ENCODE measurements around the gene SLIT3.

SLIT3 gene

DNA sequence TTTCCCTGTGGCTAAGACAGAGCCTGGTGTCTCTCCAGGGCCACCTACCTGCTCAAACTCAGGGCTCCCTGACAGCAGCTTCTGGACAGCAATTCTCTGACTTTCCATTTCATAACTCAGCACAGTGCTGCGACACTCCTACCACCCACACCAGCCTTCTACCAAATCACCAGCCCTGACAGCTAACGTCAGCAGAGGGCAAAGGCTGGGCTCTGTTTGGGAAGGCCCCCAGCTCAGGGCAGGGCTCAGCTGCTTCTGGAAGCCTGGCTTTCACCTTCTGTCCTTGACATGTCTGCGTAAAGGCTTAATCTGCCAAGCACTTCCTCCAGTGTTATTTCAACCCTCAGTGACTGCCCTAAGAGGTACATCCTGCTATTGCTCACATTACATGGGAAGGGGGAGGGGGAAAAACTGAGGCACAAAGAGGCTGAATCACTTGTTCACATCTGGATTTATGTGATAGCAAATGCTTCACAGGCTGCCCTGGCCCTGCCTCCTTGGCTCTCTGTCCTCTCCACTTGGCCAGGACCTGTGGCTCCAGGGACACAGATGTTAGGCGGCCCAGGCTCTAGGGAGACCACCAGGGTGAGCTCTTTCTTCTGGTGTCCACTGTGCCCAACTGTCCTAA is 619.3 kb downstream of the SLIT3 start:
- no peak for DNase-seq

DNA sequence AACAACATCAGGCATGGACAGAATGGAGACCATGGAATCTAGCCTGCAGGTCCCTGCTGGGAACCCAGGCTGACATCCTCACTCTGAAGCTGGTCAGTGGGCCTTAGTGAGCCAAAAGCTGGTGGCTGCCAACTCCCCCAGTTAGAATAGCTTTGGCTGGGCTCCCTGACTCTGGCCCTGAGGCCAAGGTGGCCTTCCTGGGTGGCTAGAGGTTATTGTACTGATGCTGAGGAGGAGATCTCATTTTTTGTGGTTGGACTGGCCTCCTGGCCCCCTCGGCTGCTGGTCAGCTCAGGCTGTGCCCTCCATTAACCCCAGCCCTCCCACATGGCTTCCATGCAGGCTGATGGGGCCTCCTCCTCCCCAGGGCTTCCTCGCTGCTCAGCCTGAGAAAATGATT is 620.5 kb downstream of the SLIT3 start:
- DNase-seq = no peak

DNA sequence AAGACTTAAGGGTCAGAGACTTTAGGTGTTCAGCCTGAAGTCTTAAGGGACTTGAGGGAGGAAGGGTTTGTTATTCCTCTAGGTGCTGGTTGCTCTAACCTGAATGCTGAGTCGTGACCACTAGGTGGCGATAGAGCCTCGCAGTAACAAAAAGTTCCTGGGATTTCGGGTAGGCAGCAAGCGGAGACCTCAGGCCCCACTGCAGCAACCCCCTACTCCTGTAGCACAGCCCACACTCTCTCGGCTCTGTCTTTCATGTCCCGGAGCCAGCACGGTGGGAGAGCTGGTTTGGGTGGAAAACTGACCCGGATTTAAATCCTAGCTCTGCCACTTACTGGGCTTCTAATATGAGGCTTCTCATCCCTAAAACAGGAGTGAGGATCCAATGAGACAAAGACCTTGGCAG is 621.4 kb downstream of the SLIT3 start:
- DNase-seq = peak; percentile 61

DNA sequence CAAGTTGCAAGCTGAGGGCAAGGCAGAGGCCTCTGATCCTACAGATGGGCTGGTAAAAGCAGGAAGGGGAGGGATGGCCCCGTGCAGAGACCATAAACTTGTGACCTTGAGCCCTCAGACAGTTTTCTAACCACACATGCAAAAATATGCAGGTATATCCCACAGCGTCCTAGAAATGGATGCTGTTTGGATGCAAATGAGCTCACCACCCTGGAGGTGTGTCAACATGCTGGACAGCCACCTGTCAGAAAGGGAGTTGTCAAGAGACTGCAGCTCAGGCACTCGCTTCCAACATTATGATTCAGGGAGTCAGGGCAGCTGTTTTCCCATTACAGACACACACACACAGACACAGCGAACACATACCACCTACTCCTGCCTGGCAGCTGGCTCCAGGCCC is 624.4 kb downstream of the SLIT3 start:
- DNase-seq = no peak

DNA sequence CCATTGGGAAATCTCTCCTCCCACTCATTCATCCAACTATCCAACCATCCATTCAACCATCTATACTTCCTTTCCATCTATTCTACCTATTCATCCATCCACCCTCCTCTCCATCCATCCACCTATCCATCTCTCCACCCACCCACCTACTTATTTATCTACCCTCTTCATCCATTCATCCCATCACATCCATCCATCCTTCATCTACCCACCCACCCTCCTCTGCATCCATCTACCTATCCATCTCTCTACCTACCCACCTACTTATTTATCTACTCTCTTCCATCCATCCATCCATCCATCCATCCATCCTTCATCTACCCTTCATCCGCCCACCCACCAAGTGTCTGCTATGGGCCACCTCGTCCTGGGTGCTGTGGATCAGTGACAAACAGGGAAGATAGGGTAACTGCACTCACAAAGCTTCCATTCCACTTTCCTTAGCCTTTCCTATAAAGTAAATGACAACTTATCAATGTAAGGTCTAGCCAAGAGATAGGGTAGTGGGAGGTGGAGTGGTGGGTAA is 625.0 kb downstream of the SLIT3 start:
- no peak for DNase-seq

DNA sequence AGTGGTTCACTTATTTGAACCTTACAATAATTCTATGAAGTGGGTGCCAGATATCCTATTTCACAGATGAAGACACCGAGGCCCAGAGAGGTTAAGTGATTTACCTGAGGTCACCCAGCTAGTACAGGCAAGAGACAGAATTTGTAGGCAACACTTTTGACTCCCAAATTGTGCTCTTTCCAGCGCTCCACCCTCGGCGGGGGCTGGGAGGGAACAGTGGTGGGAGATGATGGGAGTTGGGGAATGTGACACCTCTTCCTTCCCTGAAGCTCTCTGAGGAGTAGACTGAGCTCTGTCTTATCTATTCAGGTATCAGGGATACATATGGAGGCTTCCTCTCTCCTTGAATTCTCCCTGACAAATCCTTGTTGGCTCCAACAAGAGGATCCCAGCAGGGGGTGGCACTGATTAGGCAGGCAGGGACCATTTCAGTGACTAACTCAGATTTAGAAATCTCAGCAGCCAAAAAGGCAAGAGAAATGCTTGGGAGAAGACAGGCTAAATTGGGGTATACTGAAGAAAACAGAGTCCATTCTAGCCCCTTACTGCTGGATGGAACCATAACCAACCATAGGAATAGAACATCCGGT is 626.0 kb downstream of the SLIT3 start:
- no peak for DNase-seq

DNA sequence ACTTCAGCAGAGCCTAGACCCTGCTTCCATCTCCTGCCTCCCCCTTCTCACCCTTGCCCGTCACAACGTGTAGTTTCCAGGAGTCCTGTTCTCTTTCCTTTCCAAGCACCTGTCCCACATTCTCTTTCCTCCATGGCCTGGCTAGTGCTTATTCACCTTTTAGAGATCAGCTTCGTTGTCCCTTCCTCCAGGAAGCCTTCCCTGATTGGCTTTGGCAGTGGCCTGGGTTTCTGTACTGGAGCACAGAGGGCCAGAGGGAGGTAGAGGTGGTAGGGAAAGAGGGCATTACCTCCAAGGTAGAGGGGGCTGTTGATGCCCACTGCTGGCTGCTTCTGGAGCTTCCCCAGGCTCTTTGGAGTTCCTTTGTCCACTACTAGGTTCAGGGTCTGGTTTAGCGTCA is 628.1 kb downstream of the SLIT3 start:
- DNase-seq = no peak

DNA sequence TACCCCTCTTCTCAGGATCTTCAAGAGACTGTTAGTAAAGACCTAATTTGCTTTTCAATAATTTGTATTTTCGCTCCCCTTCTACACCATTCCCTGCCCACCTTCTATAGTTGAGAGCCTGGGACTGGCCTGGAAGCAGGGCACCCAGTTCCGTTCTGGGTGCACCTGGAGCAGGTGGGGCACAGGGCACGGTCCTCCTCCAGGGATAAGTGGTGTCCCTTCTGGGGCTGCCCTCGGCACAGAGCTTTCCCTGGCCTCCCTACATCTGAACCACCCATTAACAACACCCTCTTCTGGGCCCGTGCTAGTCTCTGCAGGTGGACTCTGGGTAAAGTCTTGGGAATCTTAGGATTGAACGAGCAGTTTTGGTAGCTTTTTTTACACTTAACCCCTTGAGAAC is 628.9 kb downstream of the SLIT3 start:
- DNase-seq = no peak

DNA sequence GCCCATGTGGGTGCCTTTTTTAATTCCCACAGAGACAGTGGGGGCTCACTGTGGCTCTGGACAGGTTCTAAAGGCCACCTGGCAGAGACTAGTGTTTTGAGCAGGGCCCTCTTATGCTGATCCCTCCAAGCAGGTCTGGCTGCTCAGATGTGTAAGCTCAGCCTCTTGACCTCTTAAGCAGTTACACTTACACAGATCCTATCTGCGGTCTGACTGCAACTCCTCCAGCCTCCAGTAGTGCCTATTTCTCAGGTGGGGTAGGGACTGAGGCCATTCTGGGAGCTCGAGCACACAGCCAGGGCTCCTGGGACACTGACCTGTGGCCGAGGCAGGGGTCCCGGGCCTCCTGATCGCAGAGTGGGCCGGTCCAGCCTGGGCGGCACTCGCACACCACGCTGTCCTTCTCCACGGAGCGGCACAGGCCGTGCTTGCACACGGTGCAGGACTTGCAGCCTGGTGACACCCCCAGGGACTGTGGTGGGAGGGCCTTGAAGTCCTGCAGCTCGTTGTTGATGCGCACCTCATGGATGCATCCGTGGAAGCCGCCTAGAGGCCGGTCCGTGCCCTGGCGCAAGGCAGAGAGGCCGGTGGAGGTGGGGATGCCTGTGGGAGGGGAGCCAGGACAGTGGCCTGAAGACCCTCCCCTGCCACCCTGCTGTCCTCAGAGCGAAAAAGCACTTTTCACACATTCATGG is 629.9 kb downstream of the SLIT3 start:
- no peak for DNase-seq

DNA sequence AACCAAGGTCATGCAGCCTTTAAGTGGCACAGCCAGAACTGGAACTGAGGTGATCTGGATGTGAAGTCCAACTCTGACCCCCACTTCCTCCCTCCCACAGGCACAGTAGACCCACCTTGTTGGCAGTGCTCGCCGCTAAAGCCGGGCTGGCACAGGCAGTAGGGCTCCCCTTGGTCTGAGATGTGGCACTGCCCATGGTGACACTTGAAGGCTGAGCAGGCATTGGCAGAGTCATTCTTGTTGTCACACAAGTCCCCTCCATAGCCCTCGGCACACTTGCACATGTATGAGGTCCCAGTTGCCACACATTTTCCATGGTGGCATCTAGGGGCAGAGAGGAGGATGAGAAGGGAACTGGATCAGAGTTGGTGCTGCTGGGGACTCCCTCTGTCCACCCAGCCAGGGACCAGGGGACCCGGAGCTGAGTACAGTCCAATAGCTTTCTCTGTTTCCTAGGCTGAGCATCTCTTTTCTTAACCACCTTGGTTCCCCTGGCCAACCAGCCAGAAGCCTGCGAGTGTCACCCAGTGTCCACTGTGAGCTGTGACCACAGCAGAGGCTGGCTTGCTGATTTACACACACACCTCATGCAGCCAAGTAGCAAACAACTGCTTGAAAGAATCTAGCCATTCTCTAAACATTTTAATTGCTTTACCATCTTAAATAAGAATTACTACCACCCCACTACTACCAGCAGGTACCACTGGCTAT is 631.1 kb downstream of the SLIT3 start:
- no peak for DNase-seq

DNA sequence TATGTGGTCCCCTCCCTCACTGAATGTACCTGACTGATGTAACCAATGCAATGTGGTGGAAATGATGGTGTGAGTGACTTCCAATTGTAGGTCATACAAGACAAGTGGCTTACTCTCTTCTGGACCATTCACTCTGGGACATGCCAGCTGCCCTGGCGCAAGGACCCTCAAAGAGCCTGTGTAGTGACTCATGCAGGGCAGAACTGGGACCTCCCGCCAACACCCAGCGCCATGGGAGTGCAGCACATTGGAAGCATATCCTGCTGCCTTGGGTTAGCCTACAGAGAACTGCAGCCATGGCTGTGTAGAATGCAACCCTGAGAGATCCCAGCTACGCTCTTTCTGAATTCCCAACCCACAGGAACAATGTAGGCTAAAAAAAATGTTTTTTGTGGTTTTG is 631.8 kb downstream of the SLIT3 start:
- DNase-seq = no peak

DNA sequence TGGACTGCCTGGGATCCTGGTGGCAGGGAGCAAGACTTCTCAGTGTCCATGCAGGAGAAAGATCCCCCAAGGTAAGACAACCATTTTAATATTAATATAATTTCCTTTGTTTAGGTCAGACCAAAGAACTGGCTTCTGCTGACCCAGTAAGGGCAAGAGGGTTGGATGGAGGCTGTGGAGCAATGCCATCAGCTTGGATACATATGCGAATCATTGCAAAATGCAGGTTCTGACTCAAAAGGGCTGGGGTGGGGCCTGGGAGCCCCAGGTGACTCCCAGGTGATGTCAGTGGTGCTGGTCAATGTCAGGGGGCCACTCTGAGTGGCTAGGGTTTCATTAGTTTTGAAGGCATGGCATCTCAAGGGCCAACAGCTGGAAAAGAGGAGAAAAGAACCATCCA is 632.9 kb downstream of the SLIT3 start:
- DNase-seq = no peak

DNA sequence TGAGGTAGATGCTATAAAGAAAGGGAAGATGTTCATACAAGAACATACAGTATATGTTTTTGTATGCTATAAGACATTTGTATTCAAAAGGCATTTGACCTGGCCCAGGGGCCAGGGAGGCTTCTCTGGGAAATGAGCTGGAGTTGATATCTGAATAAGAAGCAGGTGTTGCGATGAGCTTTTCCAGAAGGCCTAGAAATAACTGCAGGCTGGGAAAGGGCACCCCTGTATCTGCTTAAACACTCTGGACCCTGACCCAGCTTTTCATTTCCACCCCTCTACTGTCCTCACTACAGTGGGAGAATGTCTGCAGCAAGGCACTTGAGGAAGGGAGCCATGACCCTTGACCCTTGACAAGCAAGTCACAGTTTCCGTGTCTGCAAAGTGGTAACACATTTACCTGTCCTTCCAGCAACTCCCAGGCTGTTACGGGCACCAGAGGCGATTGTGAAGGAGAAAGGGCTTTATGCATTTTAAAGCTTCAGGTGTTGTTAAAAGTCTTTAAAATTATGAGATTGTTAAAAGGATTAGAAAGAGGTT is 633.6 kb downstream of the SLIT3 start:
- no peak for DNase-seq

DNA sequence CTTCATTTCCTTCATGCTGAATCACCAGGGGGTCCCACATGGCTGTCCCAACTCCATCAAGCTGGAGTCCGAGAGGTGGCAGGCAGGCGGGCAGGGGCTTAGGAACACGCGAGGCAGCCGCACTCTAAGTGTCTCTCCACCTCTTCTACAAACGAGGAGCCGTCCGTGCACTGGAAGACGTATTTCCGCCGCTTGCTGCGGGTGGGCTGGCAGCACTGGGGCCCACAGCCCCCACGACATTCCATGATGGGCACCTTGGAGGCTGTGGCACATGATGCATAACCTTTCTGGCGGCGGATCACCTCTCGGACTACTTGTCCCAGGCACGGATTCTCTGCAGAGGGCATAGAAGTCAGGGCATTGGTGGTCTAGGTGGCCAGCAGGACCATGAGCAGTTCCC is 634.6 kb downstream of the SLIT3 start:
- no peak for DNase-seq

DNA sequence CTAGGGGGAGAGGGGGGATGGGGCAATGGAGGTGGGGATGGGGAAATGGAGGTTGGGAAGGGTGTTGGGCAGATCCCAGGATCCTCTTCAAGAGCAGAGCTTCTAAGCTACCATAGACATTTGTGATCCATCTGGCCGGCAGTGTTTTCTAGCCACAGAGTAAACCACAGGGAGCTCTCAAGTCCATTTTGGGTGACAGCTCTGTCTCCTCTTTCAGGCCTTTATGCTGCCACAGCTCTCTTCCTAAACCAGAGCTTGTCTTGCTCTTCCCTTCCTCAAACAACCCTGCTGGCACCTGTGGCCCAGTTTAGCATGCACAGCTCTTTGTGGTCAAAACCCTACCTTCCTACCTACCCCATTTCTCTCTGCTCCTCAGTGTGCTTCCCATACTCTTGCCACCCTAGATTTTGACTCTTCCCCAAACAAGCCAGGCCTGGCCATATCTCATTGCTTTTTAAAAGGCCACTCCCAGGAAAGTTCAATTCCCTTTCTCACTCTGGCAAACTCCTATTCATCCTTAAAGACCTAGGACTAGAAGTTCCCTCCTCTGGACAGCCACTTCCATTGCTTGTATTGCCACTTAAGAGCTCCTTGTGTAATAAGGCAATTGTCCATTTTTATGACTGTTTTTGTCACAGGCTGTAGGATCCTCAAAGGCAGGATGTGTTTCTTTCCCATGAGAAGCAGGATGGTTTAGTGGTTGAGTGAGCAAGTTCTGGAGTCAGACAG is 637.5 kb downstream of the SLIT3 start:
- DNase-seq = no peak

DNA sequence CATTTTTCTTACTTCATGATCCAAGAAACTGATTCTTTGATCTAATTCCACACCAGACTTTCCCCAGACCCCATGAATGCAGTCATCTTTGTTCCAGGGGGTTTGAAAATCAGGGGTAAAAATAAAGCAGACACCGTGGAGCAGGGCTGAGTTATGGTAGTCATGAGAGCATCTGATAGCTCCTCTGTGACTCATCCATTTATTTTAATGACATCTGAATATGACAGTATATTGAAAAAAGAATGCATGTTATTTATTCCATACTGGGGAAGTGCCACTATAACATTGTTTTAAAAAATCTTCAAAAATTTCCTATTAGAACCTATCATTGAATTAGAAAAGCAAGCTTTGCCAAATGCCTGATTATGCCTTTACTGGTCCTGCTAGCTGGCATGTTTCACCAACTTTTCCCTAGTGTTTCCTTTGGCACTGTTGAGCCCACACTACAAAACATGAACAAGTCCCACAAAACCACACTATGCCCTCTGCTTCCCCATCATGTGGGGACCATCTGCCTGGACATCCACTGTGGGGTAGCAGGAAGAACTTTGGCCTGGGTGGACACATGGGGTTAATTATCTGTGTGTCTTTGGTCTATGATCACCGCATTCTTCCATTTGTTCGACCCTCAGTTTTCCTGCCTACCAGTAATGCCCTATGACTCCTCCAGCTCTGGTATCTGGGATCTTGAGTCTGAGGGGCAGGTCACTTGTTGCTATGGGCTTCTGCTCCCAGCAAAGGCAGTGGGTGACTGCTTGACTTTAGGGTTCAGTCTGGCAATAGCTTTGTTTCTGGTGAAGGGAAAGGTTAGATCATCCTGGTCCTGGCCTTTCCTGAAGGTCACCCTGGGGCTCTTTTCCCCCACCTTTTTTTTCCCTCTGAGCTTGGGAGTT is 639.1 kb downstream of the SLIT3 start:
- DNase-seq = no peak

DNA sequence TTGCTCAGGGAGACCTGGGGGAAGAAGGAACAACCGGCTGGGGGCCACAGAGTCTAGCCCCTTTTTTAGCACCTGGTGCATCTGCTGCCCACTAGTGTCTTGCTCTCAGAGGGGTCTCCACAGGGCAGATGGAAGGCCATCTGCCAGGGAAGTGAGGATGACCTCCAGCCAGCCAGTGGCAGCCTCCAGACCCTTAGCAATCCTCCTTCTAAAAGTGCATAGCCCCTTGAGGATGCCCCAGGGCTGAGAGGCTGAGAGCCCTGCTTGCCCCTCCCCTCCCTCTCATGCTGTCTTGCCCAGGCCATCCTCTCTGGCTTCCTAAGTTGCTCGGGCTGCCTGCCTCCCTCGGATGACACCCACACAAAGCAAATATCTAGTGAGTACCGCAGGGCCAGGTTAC is 640.2 kb downstream of the SLIT3 start:
- no peak for DNase-seq

DNA sequence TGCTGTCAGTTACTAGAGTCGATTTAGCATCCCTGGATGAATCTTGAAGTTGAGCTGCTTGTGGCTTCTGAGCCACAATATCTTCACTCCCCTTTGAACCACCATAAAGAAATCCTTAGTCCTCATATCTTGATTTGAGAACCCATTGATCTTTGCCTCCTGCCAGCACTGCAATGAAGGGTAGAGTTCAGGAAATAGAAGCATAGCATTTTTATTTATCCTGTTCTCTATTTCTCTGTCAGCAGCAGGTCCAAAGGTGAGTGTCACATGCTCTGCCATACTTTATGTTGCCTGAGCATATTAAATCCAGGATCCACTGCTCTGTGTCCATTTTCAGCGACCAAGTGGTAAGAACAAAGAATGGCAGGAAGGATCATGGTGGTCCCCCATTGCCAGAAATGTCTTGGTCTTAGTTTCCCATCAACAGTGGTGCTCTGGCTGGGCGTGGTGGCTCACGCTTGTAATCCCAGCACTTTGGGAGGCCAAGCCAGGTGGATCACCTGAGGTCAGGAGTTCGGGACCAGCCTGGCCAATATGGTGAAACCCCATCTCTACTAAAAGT is 641.6 kb downstream of the SLIT3 start:
- no peak for DNase-seq

DNA sequence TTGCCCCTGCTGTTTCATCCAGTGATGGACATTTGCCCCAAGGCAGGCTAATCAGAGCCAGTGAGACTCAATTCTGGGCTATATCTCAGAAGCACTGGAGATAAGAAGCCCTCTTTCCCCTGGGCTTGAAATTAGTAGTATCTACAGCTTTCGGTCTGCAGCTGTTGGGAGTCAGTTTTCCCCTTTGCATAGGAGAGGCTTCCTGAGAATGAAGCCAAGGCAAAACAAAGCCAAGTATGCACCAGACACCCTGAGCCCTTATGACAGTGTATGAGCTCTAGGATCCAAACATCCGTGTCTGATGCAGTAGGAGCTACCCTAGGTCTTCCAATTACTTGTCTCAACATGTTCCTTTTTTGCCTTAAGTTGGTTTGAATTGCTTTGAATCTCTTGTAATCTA is 642.5 kb downstream of the SLIT3 start:
- no peak for DNase-seq

DNA sequence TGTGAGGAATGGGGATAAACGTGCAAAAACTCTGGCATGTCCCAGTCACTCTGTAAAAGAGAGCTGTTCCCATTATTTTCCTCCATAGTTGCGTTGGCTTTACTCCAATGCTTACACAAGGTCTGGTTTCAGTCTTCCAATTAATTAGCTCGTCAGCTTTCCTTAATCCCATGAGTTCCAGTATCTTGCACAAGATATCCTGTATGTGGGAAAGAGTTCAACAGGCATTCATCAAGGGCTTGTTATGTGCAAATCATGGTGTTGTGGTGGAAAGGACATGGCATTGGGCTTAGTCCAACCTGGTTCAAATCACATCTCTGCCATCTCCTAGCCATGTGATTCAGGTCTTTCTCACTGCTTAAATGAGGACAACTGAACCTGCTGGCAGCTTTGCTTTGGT is 644.3 kb downstream of the SLIT3 start:
- no peak for DNase-seq

DNA sequence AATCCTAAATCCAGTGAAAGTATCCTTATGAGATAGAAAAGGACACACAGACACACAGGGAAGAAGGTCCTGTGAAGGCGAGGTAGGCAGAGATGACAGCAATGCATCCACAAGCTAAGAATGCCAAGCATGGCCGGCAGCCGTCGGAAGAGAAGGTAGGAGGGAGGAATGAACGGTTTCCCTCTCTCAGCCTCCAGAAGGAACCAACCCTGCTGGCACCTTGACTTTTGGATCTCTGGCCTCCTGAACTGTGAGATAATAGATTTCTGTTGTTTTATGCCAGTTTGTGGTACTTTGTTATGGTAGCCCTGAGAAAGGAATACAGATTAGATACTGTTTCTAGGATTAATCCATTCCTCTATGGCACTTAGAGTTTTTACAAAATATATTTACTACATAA is 645.6 kb downstream of the SLIT3 start:
- no peak for DNase-seq

Data from activated CD4-positive, CD25-positive, alpha-beta regulatory T cell treated with anti-CD3 and anti-CD28 coated beads, Interleukin-2, amount 50 U/mL, for 72 hours (primary cell).